ENCODE measurements around the gene RET.

The RET gene

DNA sequence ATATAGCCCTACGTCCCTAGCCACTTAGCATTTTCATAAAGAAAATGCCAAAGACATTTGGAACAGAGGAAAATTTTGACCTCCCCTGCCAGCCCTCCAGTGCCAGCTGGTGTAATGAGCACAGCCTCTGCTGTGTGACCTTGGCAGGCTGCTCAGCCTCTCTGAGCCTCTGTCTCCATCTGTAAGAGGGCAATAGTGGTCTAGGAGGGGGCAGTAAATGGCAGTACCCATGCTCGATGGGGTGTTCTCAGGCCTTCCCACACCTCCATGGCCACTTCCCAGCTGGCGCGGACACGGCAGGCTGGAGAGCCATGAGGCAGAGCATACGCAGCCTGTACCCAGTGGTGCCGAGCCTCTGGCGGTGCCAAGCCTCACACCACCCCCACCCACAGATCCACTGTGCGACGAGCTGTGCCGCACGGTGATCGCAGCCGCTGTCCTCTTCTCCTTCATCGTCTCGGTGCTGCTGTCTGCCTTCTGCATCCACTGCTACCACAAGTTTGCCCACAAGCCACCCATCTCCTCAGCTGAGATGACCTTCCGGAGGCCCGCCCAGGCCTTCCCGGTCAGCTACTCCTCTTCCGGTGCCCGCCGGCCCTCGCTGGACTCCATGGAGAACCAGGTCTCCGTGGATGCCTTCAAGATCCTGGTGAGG is 37.3 kb downstream of the RET start:
- Histone ChIP-seq H3K79me2 (ENCODE audit: insufficient read depth, low read depth) (no peaks in the 10 kb centered on the region), H4K20me1 (ENCODE audit: insufficient read depth) (no peaks in the 10 kb centered on the region), H3K9ac (no peak overlapping the region), H3K27me3 (ENCODE audit: insufficient read depth, low read depth) (no peaks in the 10 kb centered on the region), H3K4me1 (ENCODE audit: low read depth, poor library complexity, severe bottlenecking) (no peaks in the 10 kb centered on the region), H3K27ac (no peak overlapping the region), H2AFZ (ENCODE audit: low read depth) (no peak overlapping the region), H3K4me3 (IDR thresholded peaks at IDR 0.05; ENCODE audit: insufficient read depth, low read depth, low read length) (no peak overlapping the region), H3K36me3 (ENCODE audit: insufficient read depth) (no peaks in the 10 kb centered on the region), H3K4me2 (no peak overlapping the region)
- TF ChIP-seq, protein P1, sequence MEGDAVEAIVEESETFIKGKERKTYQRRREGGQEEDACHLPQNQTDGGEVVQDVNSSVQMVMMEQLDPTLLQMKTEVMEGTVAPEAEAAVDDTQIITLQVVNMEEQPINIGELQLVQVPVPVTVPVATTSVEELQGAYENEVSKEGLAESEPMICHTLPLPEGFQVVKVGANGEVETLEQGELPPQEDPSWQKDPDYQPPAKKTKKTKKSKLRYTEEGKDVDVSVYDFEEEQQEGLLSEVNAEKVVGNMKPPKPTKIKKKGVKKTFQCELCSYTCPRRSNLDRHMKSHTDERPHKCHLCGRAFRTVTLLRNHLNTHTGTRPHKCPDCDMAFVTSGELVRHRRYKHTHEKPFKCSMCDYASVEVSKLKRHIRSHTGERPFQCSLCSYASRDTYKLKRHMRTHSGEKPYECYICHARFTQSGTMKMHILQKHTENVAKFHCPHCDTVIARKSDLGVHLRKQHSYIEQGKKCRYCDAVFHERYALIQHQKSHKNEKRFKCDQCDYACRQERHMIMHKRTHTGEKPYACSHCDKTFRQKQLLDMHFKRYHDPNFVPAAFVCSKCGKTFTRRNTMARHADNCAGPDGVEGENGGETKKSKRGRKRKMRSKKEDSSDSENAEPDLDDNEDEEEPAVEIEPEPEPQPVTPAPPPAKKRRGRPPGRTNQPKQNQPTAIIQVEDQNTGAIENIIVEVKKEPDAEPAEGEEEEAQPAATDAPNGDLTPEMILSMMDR (conservative IDR thresholded peaks at IDR 0.05; ENCODE audit: low read depth, low read length), result no peak

DNA sequence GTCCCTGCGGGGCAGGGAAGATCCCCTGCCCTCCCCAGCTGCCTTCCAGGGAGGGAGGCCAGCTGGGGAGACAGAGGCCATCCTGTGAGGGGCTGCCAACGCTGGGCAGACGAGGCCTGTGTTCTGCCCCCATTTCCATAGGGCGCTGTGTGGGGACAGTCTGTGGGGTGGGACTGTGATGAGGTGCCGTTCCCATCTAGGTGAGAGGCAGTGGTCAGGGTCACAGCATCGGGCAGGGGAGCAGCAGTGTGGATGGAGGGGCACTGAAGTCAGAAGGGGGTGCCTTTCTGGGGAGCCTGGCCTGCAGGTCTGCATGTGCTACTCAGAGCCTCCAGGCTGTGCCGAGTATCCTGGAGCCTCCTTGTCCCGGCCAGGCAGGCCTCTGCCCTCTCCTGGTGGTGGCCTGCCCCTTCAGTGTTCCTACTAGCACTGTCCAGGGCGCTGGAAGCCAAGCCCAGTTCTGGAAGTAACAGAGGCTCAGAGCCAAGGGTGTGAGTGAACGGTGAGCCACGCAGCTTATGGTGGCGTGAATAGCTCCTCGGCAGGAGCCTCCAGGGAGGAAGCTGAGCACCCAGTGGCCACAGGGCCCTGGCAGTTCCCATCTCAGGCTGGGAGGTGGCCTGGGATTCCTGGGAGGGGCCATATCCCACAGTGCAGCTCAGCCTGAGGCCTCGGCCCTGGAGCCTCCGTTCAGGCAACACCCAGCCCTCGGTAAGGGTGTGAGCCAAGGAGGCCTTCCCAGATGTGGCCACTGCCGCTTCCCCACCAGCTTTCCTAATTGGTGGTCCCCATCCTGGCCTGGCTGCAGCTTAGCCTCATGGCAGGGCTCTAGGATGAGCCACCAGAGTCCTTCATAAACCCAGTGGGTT is 38.1 kb downstream of the RET start:
- Histone ChIP-seq H3K9ac (no peak overlapping the region), H3K4me2 (no peak overlapping the region), H3K79me2 (ENCODE audit: insufficient read depth, low read depth) (no peaks in the 10 kb centered on the region), H3K27ac (no peak overlapping the region), H3K4me3 (IDR thresholded peaks at IDR 0.05; ENCODE audit: insufficient read depth, low read depth, low read length) (no peak overlapping the region), H4K20me1 (ENCODE audit: insufficient read depth) (no peaks in the 10 kb centered on the region), H3K27me3 (ENCODE audit: insufficient read depth, low read depth) (no peaks in the 10 kb centered on the region), H3K4me1 (ENCODE audit: low read depth, poor library complexity, severe bottlenecking) (no peaks in the 10 kb centered on the region), H2AFZ (ENCODE audit: low read depth) (no peak overlapping the region), H3K36me3 (ENCODE audit: insufficient read depth) (no peaks in the 10 kb centered on the region)
- TF ChIP-seq, protein P1 (conservative IDR thresholded peaks at IDR 0.05; ENCODE audit: low read depth, low read length), result no peak

DNA sequence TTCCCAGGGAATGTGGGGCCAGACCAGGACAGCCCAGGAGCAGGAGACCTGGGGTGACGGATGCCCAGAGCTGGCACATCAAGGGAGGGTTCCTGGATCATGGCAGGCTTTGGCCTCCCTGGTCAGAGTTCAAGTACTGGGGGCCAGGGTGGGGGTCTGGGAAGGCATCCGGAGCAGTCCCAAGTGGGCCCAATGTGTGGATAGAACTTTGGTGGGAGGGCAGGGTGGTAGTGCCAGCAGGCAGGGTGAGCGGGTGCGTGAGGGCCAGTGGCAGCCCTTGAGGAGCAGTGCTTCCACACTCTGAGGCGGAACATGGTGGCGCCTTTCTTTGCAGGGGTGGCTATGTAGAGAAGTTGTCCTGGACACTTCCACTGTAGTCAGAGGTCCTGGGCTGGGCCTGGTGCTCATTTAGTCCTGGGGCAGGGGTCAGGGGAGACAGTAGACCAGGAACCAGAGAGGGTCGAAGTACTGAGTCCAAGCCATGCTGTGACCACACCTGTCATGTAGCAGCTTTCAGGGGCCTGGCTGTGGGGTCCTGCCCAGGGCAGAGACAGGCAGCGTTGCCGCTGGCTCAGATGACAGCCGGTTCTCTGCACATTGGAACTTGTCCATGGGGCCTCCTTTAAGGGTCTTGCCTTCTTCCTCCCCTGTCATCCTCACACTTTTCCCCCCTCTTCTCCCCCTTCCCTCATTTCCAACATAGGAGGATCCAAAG is 39.2 kb downstream of the RET start:
- no peaks in the 10 kb centered on the region for H3K27me3 ChIP-seq (ENCODE audit: insufficient read depth, low read depth)
- TF ChIP-seq, protein P1 (conservative IDR thresholded peaks at IDR 0.05; ENCODE audit: low read depth, low read length), result no peak
- no peak overlapping the region for H3K9ac ChIP-seq
- no peaks in the 10 kb centered on the region for H3K4me1 ChIP-seq (ENCODE audit: low read depth, poor library complexity, severe bottlenecking)
- no peak overlapping the region for H3K4me2 ChIP-seq
- H2AFZ ChIP-seq (ENCODE audit: low read depth), result no peak overlapping the region
- no peak overlapping the region for H3K27ac ChIP-seq
- H3K4me3 ChIP-seq (IDR thresholded peaks at IDR 0.05; ENCODE audit: insufficient read depth, low read depth, low read length), result no peak overlapping the region
- no peaks in the 10 kb centered on the region for H3K79me2 ChIP-seq (ENCODE audit: insufficient read depth, low read depth)
- no peaks in the 10 kb centered on the region for H4K20me1 ChIP-seq (ENCODE audit: insufficient read depth)
- H3K36me3 ChIP-seq (ENCODE audit: insufficient read depth), result no peaks in the 10 kb centered on the region

DNA sequence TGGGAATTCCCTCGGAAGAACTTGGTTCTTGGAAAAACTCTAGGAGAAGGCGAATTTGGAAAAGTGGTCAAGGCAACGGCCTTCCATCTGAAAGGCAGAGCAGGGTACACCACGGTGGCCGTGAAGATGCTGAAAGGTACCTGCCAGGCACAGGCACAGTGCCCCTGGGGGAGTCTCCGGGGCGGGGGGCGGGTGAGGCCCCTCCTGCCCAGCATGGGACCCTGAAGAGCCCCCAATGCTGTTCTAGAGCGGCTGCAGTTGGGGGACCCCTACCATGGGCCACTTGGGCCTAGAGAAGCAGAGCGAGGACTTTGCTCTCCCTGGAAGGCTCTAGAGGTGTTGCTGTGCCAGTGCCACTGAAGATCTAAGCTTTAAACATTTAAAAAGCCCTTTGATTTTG is 39.7 kb downstream of the RET start:
- Histone ChIP-seq H3K4me3 (IDR thresholded peaks at IDR 0.05; ENCODE audit: insufficient read depth, low read depth, low read length) (no peak overlapping the region), H3K9ac (no peak overlapping the region), H3K36me3 (ENCODE audit: insufficient read depth) (no peaks in the 10 kb centered on the region), H3K4me2 (no peak overlapping the region), H4K20me1 (ENCODE audit: insufficient read depth) (no peaks in the 10 kb centered on the region), H3K79me2 (ENCODE audit: insufficient read depth, low read depth) (no peaks in the 10 kb centered on the region), H2AFZ (ENCODE audit: low read depth) (no peak overlapping the region), H3K4me1 (ENCODE audit: low read depth, poor library complexity, severe bottlenecking) (no peaks in the 10 kb centered on the region), H3K27me3 (ENCODE audit: insufficient read depth, low read depth) (no peaks in the 10 kb centered on the region), H3K27ac (no peak overlapping the region)
- TF ChIP-seq, protein P1 (conservative IDR thresholded peaks at IDR 0.05; ENCODE audit: low read depth, low read length), result no peak

Data from KMS-11 (cell line).